Subcutaneous abdominal adipose tissue (tissue), 5 donors: Measurements from ENCODE around the gene ZPBP.

Source experiments
- H3K27ac ChIP-seq: one replicate; pipeline ENCODE4 v1.7.0; 2013; ENCODE audit warnings: low read depth, mild to moderate bottlenecking, inconsistent platforms, low read length, moderate library complexity
- H3K27me3 ChIP-seq, 5 donors: one replicate each; pipeline ENCODE4 v1.7.0; 2013; ENCODE audit warnings: low read length in 5 of 5, inconsistent platforms in 1 of 5; ENCODE audit not compliant: control insufficient read depth in 5 of 5, insufficient read depth in 4 of 5
- H3K36me3 ChIP-seq, 5 donors: one replicate each; pipeline ENCODE4 v1.7.0; 2013; ENCODE audit warnings: low read length in 5 of 5; ENCODE audit not compliant: control insufficient read depth in 5 of 5, insufficient read depth in 5 of 5
- H3K4me1 ChIP-seq, 5 donors: one replicate each; pipeline ENCODE4 v1.7.0; 2013; ENCODE audit warnings: low read length in 5 of 5, mild to moderate bottlenecking in 3 of 5, moderate library complexity in 1 of 5; ENCODE audit not compliant: control insufficient read depth in 5 of 5, insufficient read depth in 5 of 5
- H3K4me3 ChIP-seq, 5 donors: one replicate each; pipeline ENCODE4 v1.7.0; 2013; ENCODE audit warnings: low read length in 5 of 5, low read depth in 1 of 5
- H3K9ac ChIP-seq, 5 donors: one replicate each; pipeline ENCODE4 v1.7.0; 2013; ENCODE audit warnings: low read length in 5 of 5, mild to moderate bottlenecking in 4 of 5, moderate library complexity in 3 of 5
- H3K9me3 ChIP-seq, 5 donors: one replicate each; pipeline ENCODE4 v1.7.0; 2013; ENCODE audit warnings: low read length in 5 of 5; ENCODE audit not compliant: control insufficient read depth in 5 of 5
- donor health status: healthy.
- donor health status: healthy.
- donor health status: healthy.
- donor health status: healthy.
- donor health status: healthy.

The ZPBP gene

GRCh38 chr7:49937608-49938007 lies 155.4 kb downstream of the ZPBP start:
- Histone ChIP-seq H3K4me1 (no peaks in the 10 kb centered on the region), H3K27me3 (no peaks in the 10 kb centered on the region), H3K9me3 (peaks cover 0 to 9% (median 5%) of the 10 kb centered on the region in 5 donors), H3K36me3 (no peaks in the 10 kb centered on the region), H3K27ac (no peak overlapping the region), H3K4me3 (no peak overlapping the region), H3K9ac (no peak overlapping the region)

- H3K4me1 ChIP-seq = no peaks in the 10 kb centered on the region
- H3K27ac ChIP-seq = no peak overlapping the region
- no peak overlapping the region for H3K9ac ChIP-seq
- H3K9me3 ChIP-seq = peaks cover 0 to 5% (median 4%) of the 10 kb centered on the region in 5 donors
- no peaks in the 10 kb centered on the region for H3K36me3 ChIP-seq
- no peak overlapping the region for H3K4me3 ChIP-seq
- H3K27me3 ChIP-seq = no peaks in the 10 kb centered on the region
Measured at GRCh38 chr7:49931627-49932026, 161.4 kb downstream of the ZPBP start.

DNA sequence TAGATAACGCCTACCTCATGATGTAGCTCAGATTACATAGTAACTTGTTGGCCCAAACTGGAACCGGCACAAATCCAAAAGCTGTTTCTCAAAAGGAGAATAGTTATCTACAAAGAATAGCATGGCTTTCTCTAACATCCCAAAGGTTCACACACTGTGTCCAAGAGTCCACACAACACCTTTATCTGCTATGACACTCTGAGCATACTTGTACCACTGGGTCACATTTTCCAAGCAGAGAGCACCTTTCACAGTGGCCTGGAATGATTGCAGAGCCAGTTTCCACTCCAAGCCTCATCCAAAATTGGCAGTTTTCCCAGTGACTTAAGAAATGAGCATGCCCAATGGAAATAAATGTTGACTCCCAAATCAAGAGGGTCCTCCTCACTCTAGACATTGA lies 164.3 kb downstream of the ZPBP start:
- Histone ChIP-seq H3K36me3 (no peaks in the 10 kb centered on the region), H3K9ac (no peak overlapping the region), H3K27me3 (no peaks in the 10 kb centered on the region), H3K4me1 (no peaks in the 10 kb centered on the region), H3K9me3 (peaks cover 0 to 6% (median 5%) of the 10 kb centered on the region in 5 donors), H3K4me3 (no peak overlapping the region), H3K27ac (no peak overlapping the region)

- H3K27me3 ChIP-seq = no peaks in the 10 kb centered on the region
- H3K36me3 ChIP-seq = no peaks in the 10 kb centered on the region
- no peak overlapping the region for H3K4me3 ChIP-seq
- peaks cover 0 to 6% (median 4%) of the 10 kb centered on the region in 5 donors for H3K9me3 ChIP-seq
- H3K9ac ChIP-seq = no peak overlapping the region
- H3K4me1 ChIP-seq = no peaks in the 10 kb centered on the region
- no peak overlapping the region for H3K27ac ChIP-seq
Measured at GRCh38 chr7:49927631-49928030, 165.4 kb downstream of the ZPBP start.

- Histone ChIP-seq H3K9ac (no peak overlapping the region), H3K27ac (no peak overlapping the region)
Measured at GRCh38 chr7:49926720-49927119, 166.3 kb downstream of the ZPBP start.

GRCh38 chr7:49911909-49912308 lies 181.1 kb downstream of the ZPBP start:
- H3K27ac ChIP-seq = no peak overlapping the region
- no peaks in the 10 kb centered on the region for H3K4me1 ChIP-seq
- H3K4me3 ChIP-seq = no peak overlapping the region
- H3K9me3 ChIP-seq = no peaks in the 10 kb centered on the region
- no peaks in the 10 kb centered on the region for H3K36me3 ChIP-seq
- H3K9ac ChIP-seq = no peak overlapping the region
- no peaks in the 10 kb centered on the region for H3K27me3 ChIP-seq

More at GRCh38 chr7:49926720-49927119, 166.3 kb downstream of the ZPBP start:
- Histone ChIP-seq H3K4me1 (no peaks in the 10 kb centered on the region), H3K27me3 (no peaks in the 10 kb centered on the region), H3K4me3 (no peak overlapping the region), H3K36me3 (no peaks in the 10 kb centered on the region), H3K9me3 (peaks cover 0 to 4% (median 2%) of the 10 kb centered on the region in 5 donors)

DNA sequence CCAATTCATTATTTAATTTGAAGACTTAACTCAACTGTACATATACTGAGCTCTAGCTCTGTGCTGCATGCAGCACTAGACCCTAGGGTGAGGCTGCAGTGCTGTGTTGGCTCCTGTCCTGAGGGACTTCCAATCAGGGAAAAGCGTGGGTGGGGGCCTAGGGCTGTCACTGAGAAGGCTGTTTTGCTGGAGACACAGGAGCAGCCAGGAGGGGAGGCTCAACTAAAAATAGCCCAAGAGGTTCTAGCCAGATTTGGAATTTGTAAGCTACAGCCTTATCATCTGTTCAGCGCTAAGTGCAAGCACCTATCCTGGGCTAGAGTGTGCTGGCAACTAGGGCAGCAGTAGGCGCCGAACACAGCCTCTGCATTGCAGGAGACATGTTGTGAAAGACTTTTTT lies 198.5 kb downstream of the ZPBP start:
- H3K9me3 ChIP-seq = no peaks in the 10 kb centered on the region
- no peaks in the 10 kb centered on the region for H3K4me1 ChIP-seq
- H3K9ac ChIP-seq = no peak overlapping the region
- no peaks in the 10 kb centered on the region for H3K27me3 ChIP-seq
- no peak overlapping the region for H3K4me3 ChIP-seq
- no peak overlapping the region for H3K27ac ChIP-seq
- H3K36me3 ChIP-seq = no peaks in the 10 kb centered on the region

- Histone ChIP-seq H3K4me1 (no peaks in the 10 kb centered on the region), H3K9ac (no peak overlapping the region), H3K27ac (no peak overlapping the region), H3K36me3 (no peaks in the 10 kb centered on the region), H3K4me3 (no peak overlapping the region), H3K27me3 (no peaks in the 10 kb centered on the region), H3K9me3 (no peaks in the 10 kb centered on the region)
Measured at GRCh38 chr7:49893131-49893530, 199.9 kb downstream of the ZPBP start.

GRCh38 chr7:49892481-49892880 lies 200.6 kb downstream of the ZPBP start:
- H3K27me3 ChIP-seq = no peaks in the 10 kb centered on the region

More at GRCh38 chr7:49892481-49892880, 200.6 kb downstream of the ZPBP start:
- Histone ChIP-seq H3K9ac (no peak overlapping the region), H3K27ac (no peak overlapping the region), H3K36me3 (no peaks in the 10 kb centered on the region), H3K4me1 (no peaks in the 10 kb centered on the region), H3K4me3 (no peak overlapping the region), H3K9me3 (no peaks in the 10 kb centered on the region)
